HG02840 (cell line): Measurements from ENCODE around the gene TMBIM6.
"Not testable (repeated sequence)": the region's sequence is repeated elsewhere in the genome, so short reads cannot be mapped to it uniquely, and the experiment has no call there.

Source experiments
- ATAC-seq: cut with Tn5 transposase; IDR thresholded peaks from one replicate; pipeline ENCODE4 v1.9.1; 2021; ENCODE audit warnings: mild to moderate bottlenecking, moderate library complexity, moderate number of reproducible peaks; ENCODE audit not compliant: unreplicated experiment, low FRiP score

TMBIM6 gene

DNA sequence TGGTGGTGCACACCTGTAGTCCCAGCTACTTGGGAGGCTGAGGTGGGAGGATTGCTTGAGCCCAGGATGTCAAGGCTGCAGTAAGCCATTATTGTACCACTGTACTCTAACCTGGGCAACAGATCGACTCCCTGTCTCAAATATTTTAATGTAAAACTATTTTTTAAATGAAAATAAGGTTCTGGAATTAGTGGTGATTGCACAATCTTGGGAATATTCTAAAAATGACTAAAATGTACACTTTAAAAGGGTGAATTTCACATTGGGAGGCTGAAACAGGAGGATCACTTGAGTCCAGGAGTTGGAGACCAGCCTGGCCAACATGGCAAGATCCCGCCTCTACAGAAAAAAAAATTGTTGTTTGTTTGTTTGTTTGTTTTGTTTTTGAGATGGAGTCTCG lies 12.9 kb upstream of the TMBIM6 start:
- ATAC-seq, result no peak

DNA sequence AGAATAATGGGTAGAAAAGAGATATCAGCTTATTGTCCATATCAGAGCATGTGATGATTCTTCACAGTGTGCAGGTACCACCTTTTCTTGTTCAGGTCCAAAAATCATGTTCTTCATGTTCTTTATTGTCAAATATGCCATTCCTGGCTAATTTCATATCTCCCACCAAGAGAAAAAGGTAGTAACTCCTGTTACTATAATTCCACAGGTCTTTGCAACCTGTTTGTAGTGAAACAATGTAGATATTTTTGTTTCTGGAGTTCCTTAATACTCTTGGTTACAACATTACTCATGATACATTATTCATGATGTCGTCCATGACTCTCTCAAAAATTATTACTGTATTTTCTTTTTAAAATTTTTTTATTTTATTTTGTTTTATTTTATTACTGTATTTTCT lies 11.3 kb upstream of the TMBIM6 start:
- no peak for ATAC-seq

DNA sequence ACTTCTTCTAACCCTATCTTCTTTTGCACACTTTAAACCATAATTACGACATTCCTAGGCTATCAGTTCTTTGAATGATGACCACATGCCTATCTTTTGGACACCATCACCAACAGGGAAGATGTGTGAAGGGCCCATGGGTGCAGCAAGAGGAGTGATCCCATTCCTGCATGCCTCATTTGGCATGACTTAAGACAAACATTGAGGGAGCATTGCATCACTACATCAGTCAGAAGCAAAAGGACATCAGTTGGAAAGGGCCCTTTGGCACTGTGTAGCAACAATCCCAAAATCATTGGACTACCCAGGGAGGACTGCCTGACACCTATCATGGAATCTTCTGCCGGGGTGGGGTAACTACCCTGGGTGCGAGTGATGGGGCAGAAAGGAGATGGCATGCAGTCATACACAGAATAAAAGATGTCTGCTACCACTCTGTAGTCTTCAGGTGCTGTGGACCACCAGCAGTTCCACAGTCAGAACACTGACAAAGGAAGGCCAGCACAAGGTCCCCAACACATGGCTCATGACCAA lies 10.7 kb upstream of the TMBIM6 start:
- no peak for ATAC-seq

GRCh38 chr12:49733219-49734017 lies 7.9 kb upstream of the TMBIM6 start:
- no peak for ATAC-seq

DNA sequence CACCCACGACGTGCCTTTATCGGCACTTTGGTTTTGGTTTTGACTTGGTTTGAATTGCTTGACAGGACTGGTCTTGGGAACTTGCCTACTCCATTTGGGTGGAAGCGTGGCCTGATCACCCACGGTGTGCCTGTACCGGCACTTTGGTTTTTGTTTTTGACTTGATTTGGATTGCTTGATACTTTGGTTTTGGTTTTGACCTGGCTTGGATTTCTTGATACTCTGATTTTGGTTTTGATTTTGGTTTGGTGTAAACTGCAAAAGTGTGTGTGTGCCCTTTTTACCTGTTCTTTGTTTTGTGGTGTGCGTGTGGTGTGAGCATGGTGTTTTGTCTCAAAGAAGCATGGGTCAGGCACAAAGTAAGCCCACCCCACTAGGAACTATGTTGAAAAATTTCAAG lies 6.5 kb upstream of the TMBIM6 start:
- ATAC-seq, result not testable (repeated sequence)

DNA sequence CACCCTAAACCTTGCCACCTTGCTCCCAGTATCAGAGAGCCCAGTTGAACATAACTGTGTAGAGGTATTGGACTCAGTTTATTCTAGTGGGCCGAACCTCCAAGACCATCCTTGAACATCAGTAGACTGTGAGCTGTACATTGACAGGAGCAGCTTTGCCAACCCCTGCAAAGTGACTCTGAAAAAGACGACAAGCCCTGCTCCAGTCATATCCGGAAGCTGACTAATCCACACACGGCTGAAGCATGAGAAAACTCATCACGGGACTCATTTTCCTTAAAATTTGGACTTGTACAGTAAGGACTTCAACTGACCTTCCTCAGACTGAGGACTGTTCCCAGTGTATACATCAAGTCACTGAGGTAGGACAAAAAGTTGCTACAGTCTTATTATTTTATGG lies 2.6 kb upstream of the TMBIM6 start:
- ATAC-seq, result not testable (repeated sequence)

GRCh38 chr12:49740277-49740676 lies 1.1 kb upstream of the TMBIM6 start:
- not testable (repeated sequence) for ATAC-seq

DNA sequence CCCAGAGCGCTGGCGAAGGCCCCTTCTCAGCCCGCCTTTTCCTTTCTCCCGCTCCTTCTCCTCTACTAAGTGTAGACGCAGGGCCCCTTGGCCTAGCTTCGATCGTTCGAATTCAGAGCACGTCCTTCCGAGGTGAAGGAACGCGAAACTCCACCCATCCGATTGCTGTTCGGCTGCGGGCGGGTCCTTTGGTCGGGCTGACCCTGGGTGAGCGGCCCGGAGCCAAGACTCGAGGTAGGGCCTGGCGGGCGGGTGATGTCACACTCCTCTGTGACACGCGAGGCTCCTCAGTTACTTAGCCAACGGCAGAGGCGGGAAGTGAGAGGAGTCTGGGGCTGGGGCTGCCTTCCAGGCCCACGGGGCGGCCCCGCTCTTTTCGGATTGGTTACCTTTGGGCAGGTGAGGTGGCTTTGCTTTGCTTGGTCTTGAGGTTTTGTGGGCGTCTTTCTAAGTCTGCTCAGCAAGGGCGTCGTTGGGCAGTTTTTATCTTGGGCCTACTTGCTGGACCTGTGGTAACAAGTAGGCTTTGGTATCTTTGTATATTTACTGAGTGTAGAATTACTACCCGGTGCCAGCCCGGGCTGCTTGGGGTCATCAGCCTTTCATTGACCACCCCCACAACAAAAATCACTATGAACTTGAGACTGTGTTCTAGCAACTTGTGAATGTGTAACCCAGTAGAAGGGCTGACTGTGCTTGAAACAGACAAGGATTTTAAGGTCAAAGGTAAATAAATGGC lies 694 bp downstream of the TMBIM6 start:
- ATAC-seq, result peak; percentile 42

GRCh38 chr12:49744363-49744885 lies 3.1 kb downstream of the TMBIM6 start:
- no peak for ATAC-seq

- no peak for ATAC-seq
Observed at GRCh38 chr12:49748306-49748705, 6.9 kb downstream of the TMBIM6 start.

GRCh38 chr12:49748800-49749199 lies 7.4 kb downstream of the TMBIM6 start:
- no peak for ATAC-seq

- no peak for ATAC-seq
Observed at GRCh38 chr12:49750027-49750995, 9.0 kb downstream of the TMBIM6 start.

GRCh38 chr12:49750996-49751393 lies 9.6 kb downstream of the TMBIM6 start:
- no peak for ATAC-seq

DNA sequence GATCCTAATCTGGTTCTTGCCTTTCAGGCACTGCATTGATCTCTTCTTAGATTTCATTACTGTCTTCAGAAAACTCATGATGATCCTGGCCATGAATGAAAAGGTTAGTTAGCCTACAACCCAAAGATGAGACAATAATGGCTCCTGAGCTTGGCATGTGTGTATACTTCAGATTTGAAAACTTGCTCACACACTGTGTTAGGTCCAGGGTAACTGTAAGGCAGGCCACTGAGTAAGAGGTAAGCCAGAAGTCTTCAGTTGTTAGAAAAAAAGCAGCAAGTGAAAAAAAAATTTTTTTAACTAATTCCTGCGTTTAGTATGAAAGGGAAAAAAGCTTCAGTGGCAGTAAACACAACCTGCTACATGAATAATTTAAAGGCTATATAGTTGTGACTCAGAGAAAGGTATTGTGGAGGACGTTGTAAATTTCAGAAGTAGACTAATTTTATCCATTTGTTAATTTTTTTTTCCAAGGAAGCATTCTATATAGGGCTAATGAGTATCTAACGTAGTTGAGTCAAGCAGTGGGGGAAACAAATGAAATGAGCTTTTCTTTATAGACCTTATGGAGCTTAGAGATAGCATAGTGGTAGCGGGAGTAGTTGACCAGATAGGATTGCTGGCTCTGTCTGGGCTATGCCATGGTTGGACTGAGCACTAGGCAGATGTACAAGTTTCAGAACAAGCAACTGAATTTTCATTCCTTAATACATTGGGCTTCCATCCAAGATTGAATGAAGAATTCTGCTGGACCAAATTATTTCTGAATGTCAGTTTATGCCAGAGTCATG lies 20.5 kb downstream of the TMBIM6 start:
- ATAC-seq, result no peak

DNA sequence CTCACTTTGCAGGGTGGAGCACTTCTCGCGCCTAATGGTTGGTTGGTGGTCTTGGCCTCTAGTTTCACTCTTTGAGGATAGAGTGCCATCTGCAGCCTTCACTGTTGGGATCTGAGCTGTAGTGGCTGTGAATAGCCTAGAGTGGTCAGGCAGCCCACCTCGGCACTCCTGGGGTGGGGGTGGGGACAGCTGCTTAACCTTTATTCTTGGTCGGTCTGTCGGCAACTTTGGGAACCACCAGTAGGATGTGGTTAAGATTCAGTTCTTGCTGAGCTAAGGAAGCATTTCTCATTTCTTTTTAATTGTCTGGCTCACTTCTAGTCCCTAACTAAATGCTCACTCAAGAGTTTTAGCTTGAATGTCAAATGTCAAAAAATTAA lies 21.1 kb downstream of the TMBIM6 start:
- ATAC-seq, result no peak

GRCh38 chr12:49763006-49763591 lies 21.7 kb downstream of the TMBIM6 start:
- no peak for ATAC-seq

GRCh38 chr12:49764126-49764525 lies 22.8 kb downstream of the TMBIM6 start:
- no peak for ATAC-seq

DNA sequence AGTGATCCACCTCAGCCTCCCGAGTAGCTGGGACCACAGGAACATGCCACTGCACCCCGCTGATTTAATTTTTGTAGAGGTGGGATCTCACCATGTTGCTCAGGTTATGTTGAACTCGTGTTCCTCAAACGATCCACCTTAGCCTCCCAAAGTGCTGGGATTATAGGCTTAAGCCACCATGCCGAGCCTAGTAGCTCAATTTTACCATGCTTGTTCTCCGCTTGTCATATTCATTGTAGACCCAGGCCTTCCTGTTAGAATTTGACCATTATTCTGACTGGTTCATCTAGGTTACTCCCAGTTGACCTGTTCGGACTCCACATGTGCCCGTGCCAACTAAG lies 24.7 kb downstream of the TMBIM6 start:
- ATAC-seq, result no peak

DNA sequence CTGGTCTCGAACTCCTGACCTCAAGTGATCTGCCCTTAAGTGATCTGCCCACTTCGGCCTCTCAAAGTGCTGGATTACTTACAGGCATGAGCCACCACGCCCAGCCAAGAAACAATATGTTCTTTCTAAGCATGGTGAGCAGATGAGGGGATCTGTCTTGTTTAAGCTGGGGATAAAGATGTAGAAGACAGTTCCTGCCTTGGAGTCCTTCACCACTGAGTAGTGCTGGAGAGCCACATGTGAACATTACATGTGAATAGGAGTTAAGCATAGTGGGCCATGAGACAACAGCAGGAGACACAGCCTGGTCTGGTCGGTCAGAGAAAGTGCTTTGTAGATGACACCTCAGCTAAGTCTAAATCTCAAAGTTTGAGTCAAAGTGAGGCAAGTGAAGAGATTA lies 26.0 kb downstream of the TMBIM6 start:
- ATAC-seq, result no peak
